K562 (cell line): ENCODE data around the gene DBNDD1. TPM values are rescaled to one million over a fixed set of nuclear protein-coding genes. Genes with fewer than 3 reads are reported as not detected.
A peak's percentile ranks its signal among the peaks of the same experiment; 100 is the strongest.

Experiments
- ATAC-seq: fragments of 200-7000 bp; cut with Tn5 transposase; 3 replicates; pipeline ENCODE4 v1.9.1; 2020; ENCODE audit warnings: moderate library complexity
- BruUV-seq: library from RNA; stranded (reverse); fragments of 400-500 nt; replicated peaks from 2 replicates; lab custom pipeline; 2021; lab: Mats Ljungman, UMichigan
- CTCF ChIA-PET: fragments of 300-600 bp; formaldehyde crosslinking; extraction: SDS; loops from one replicate; lab custom pipeline; 2021; ENCODE audit warnings: low intra/inter-chr PET ratio; lab: Yijun Ruan, JAX
- POLR2A ChIA-PET: fragments of 300-600, 350-650 bp; sonication (Branson Sonifier 250); formaldehyde crosslinking; extraction: SDS; loops from one replicate; lab custom pipeline; 2021; ENCODE audit warnings: antibody characterized with exemption, inconsistent platforms; lab: Yijun Ruan, JAX
- DNase-seq, 4 experiments: peaks; one replicate each; pipeline versions ENCODE4 v3.0.0 to v3.0.0-alpha.2; 2011 to 2018; ENCODE audit warnings: low spot score in 3 of 4, mixed read lengths in 3 of 4; ENCODE audit errors: extremely low read depth in 1 of 4
- FAIRE-seq: peaks from 2 replicates; lab custom pipeline; 2011; peaks lifted over from hg19 to GRCh38; lab: Jason Lieb, UNC
- H2AFZ ChIP-seq: 2 replicates; pipeline ENCODE4 v1.6.0; 2011; ENCODE audit warnings: low read depth, low read length, control low read depth, inconsistent platforms
- H3K27ac ChIP-seq: fragments of 200-600 bp; 3 replicates; pipeline ENCODE4 v1.8.0; 2011; ENCODE audit warnings: low read depth, mild to moderate bottlenecking, control low read depth, inconsistent platforms, low read length, moderate library complexity, mixed read lengths; ENCODE audit errors: extremely low read depth
- H3K27me3 ChIP-seq, 2 experiments: fragments of 300-600 bp in 1 of 2; 2 replicates in 1 of 2; 3 replicates in 1 of 2; pipeline versions ENCODE4 v1.6.0 to v1.8.0; 2011; ENCODE audit warnings: inconsistent platforms in 2 of 2, low read length in 2 of 2, mild to moderate bottlenecking in 1 of 2, mixed read lengths in 1 of 2, moderate library complexity in 1 of 2; ENCODE audit not compliant: control insufficient read depth in 2 of 2, insufficient read depth in 2 of 2
- H3K36me3 ChIP-seq: fragments of 300-600 bp; 3 replicates; pipeline ENCODE4 v1.8.0; 2011; ENCODE audit warnings: mild to moderate bottlenecking, low read length, inconsistent platforms; ENCODE audit not compliant: control insufficient read depth, insufficient read depth
- H3K4me1 ChIP-seq, 2 experiments: fragments of 200-600 bp in 1 of 2; replicated peaks in 1 of 2; 2 replicates in 1 of 2; 3 replicates in 1 of 2; pipeline versions ENCODE4 v1.5.1 to v1.8.0; 2011; ENCODE audit warnings: inconsistent platforms in 2 of 2, low read length in 2 of 2, mild to moderate bottlenecking in 1 of 2, mixed read lengths in 1 of 2, moderate library complexity in 1 of 2; ENCODE audit not compliant: control insufficient read depth in 2 of 2, insufficient read depth in 2 of 2
- H3K4me2 ChIP-seq: 2 replicates; pipeline ENCODE4 v1.6.1; 2011; ENCODE audit warnings: low read length, control low read depth, inconsistent platforms, mixed read lengths; ENCODE audit not compliant: insufficient read depth
- H3K4me3 ChIP-seq: fragments of 200-600 bp; sonication (generic), shearing (Covaris generic); 2 replicates; pipeline ENCODE4 v1.5.1; 2016; ENCODE audit warnings: control low read depth, inconsistent platforms
- H3K79me2 ChIP-seq: fragments of 200-600 bp; 3 replicates; pipeline ENCODE4 v1.8.0; 2011; ENCODE audit warnings: low read length, inconsistent platforms; ENCODE audit not compliant: control insufficient read depth, insufficient read depth
- H3K9ac ChIP-seq, 2 experiments: 2 replicates each; pipeline versions ENCODE4 v1.6.0 to v1.6.1; 2011; ENCODE audit warnings: low read depth in 2 of 2, low read length in 2 of 2, control low read depth in 1 of 2, inconsistent platforms in 1 of 2, mild to moderate bottlenecking in 1 of 2, mixed read lengths in 1 of 2; ENCODE audit not compliant: insufficient read depth in 1 of 2
- H3K9me1 ChIP-seq: one replicate; pipeline ENCODE4 v1.6.0; 2011; ENCODE audit warnings: inconsistent platforms, mild to moderate bottlenecking, low read length, moderate library complexity; ENCODE audit not compliant: control insufficient read depth, insufficient read depth
- H3K9me3 ChIP-seq: replicated peaks from 2 replicates; pipeline ENCODE4 v1.5.1; 2011; ENCODE audit warnings: low read depth, low read length, inconsistent platforms; ENCODE audit not compliant: control insufficient read depth, insufficient read depth
- H4K20me1 ChIP-seq: replicated peaks from 2 replicates; pipeline ENCODE4 v1.6.1; 2011; ENCODE audit warnings: low read length, inconsistent platforms, mixed read lengths; ENCODE audit not compliant: control insufficient read depth, insufficient read depth
- CCNT2 ChIP-seq: IDR thresholded peaks from 2 replicates; pipeline ENCODE4 v1.6.1; 2011; ENCODE audit warnings: borderline replicate concordance, low read depth, mild to moderate bottlenecking, moderate library complexity, mixed read lengths, low read length; ENCODE audit not compliant: insufficient read length; ENCODE audit errors: extremely low read depth
- CEBPB ChIP-seq: fragments of 450-650 bp; IDR thresholded peaks from 2 replicates; pipeline ENCODE4 v1.6.1; 2016; ENCODE audit warnings: missing genetic modification characterization, missing compliant biosample characterization
- EWSR1 ChIP-seq: fragments of 450-650 bp; IDR thresholded peaks from 2 replicates; pipeline ENCODE4 v1.6.1; 2018; ENCODE audit warnings: borderline replicate concordance, mild to moderate bottlenecking, low read depth, moderate library complexity; ENCODE audit not compliant: partially characterized antibody
- HDAC1 ChIP-seq, 2 experiments: fragments of 450-650 bp; IDR thresholded peaks; 2 replicates each; pipeline ENCODE4 v1.6.1; 2016 to 2017; ENCODE audit warnings: inconsistent platforms in 1 of 2, mild to moderate bottlenecking in 1 of 2, moderate library complexity in 1 of 2
- POU5F1 ChIP-seq: fragments of 150-350 bp; IDR thresholded peaks from 2 replicates; pipeline ENCODE4 v1.6.1; 2014; ENCODE audit warnings: borderline replicate concordance, low read length, low read depth, mild to moderate bottlenecking; ENCODE audit not compliant: partially characterized antibody
- RBM17 ChIP-seq: fragments of 200-400 bp; formaldehyde crosslinking; IDR thresholded peaks from 2 replicates; pipeline ENCODE4 v1.6.1; 2017; ENCODE audit warnings: low read depth, mild to moderate bottlenecking, low read length, borderline replicate concordance
- SNIP1 ChIP-seq: fragments of 450-650 bp; IDR thresholded peaks from 2 replicates; pipeline ENCODE4 v1.7.1; 2017; ENCODE audit warnings: low read depth, mild to moderate bottlenecking
- SP1 ChIP-seq: sonication (generic); formaldehyde crosslinking; IDR thresholded peaks from 2 replicates; pipeline ENCODE4 v1.8.1; 2022; ENCODE audit warnings: mild to moderate bottlenecking, missing genetic modification reagents
- ZNF586 ChIP-seq: fragments of 450-650 bp; formaldehyde crosslinking; conservative IDR thresholded peaks from 2 replicates; pipeline ENCODE4 v1.4.0; 2020; ENCODE audit warnings: mild to moderate bottlenecking, moderate library complexity
- WGBS: fragments of 100-300 bp; shearing (Covaris generic); methylation state at CpG from one replicate; pipeline ENCODE4 v1.1.6; 2016; ENCODE audit warnings: low coverage, mixed read lengths; ENCODE audit not compliant: insufficient coverage; ENCODE audit errors: missing lambda C conversion rate; 5-methylcytosine and 5-hydroxymethylcytosine counted together
- in situ Hi-C: fragments of 300-500 bp; cut with MboI; formaldehyde crosslinking; loops from 4 replicates; pipeline ENCODE4 v1.15.0; 2018; ENCODE audit warnings: inconsistent platforms, mixed read lengths
- intact Hi-C: fragments of 100-400 bp; cut with micrococcal nuclease; formaldehyde crosslinking; loops from 2 replicates; pipeline ENCODE4 v1.14.2; 2022
- polyA plus RNA-seq, 8 experiments: library from polyadenylated mRNA; depleted of rRNA in 4 of 8; stranded (reverse) in 5 of 8; unstranded in 3 of 8; fragments of >200 nt; fragmentation: Nextera tagmentation in 2 of 8; fragmentation: Illumina TruSeq in 1 of 8; extraction: Ambion mirVana in 2 of 8; extraction: Trizol in 1 of 8; gene quantifications; 2 replicates each; pipeline versions ENCODE4 v1.2.1 to v1.2.3, GENCODE V29; 2011 to 2014; ENCODE audit warnings: inconsistent platforms in 1 of 8, missing spikeins in 1 of 8
- total RNA-seq, 7 experiments: library from RNA; depleted of rRNA in 6 of 7; stranded (reverse); fragments of >200 nt in 6 of 7; fragmentation: Illumina TruSeq in 2 of 7; extraction: Trizol in 2 of 7; gene quantifications; 2 replicates each; pipeline versions ENCODE4 v1.2.1 to v1.2.3, GENCODE V29; 2011 to 2021; ENCODE audit warnings: low replicate concordance in 1 of 7

DBNDD1 gene
- total and polyA plus RNA-seq, 9 of the 15 experiments (the other 6 are each of a cell fraction or from before 2014, with no cell fraction given): 0.55 to 13.0 (median 5.8) TPM

DNA sequence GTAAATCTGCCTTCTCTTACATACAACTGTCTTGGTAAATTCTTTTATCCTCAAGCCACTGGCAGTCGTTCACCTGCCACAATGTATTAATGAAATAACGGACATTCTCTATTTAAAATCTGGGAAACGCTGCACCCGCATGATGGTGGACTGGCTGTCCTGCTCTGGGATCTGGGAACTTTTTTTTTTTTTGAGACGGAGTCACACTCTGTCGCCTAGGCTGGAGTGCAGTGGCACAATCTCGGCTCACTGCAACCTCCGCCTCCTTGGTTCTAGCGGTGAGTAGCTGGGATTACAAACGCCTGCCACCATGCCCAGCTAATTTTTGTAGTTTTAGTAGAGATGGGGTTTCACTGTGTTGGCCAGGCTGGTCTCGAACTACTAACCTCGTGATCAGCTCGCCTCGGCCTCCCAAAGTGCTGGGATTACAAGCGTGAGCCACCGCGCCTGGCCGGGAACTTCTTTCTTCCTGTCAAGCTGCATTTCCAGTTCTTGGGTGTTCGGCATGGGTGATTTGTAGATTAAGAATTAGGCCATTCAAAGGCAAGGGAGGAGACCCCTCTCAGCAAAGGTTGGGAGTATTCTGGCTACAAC, 29.6 kb upstream of the DBNDD1 start (continued):
- TF ChIP-seq POU5F1 (no peak), CCNT2 (no peak), ZNF586 (CRISPR knock-in tag) (no peak), EWSR1 (no peak), SNIP1 (no peak)
- TF ChIP-seq, all 486 proteins: peak for 0

DNA sequence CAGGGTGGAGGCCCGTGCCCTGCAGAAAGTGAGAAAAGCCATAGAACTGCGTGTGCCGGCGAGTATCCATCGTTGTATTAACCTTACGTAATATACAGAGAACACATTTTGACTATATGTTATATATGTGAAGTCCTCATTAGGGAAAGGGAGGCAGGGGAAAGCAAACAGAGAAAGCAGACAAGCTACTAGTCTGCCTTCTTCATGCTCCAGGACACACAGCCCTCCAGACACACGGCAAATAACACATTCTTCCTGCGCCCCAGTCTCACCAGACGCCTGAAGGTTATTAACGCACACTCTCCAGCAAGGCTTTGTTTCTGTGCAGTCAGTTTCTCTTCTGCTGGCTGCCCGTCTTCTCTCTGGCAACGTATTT, 29.1 kb upstream of the DBNDD1 start:
- no TSS peak for BruUV-seq
- H3K36me3 ChIP-seq: peaks cover 7% of the 10 kb centered on the region; the same call in 2 of the 3 replicates

More for the DNA sequence above, 29.1 kb upstream of the DBNDD1 start:
- WGBS: 76% methylated on average over 11 of the region's 12 CpGs
- H3K4me2 ChIP-seq: no peak overlapping the region
- TF ChIP-seq RBM17: no peak
- 0 out of 2 replicates have a peak, but pooled peaks have one; percentile 36 for TF ChIP-seq CEBPB (tag)
- 0 out of 2 replicates have a peak, but pooled peaks have one; percentile 14 for TF ChIP-seq SP1 (CRISPR knock-in tag)
- no peak for TF ChIP-seq HDAC1 (IDR thresholded peaks at IDR 0.05)
- FAIRE-seq (no peak), ATAC-seq (no peak), DNase-seq (no peak)
- no peaks in the 10 kb centered on the region for H3K9me3 ChIP-seq
- H3K9me1 ChIP-seq: no peaks in the 10 kb centered on the region
- H3K27me3 ChIP-seq: no peaks in the 10 kb centered on the region
- H4K20me1 ChIP-seq: no peaks in the 10 kb centered on the region
- H3K4me3 ChIP-seq: no peak overlapping the region
- H2AFZ ChIP-seq: peak overlapping the region; percentile 57; the same call in 1 of the 2 replicates
- H3K9ac ChIP-seq: peak overlapping the region in 1 of 2 experiments; percentile 14; a peak in 1 of 4 replicates
- ChIA-PET POLR2A (interaction anchor here (1.3 kb wide), 1 partner anchor 10 kb away, joined by 3 read pairs; no protein-coding TSS in a partner anchor), CTCF (no interaction called here)
- peaks cover 18 to 35% of the 10 kb centered on the region in 2 experiments; a peak in 3 of 5 replicates for H3K4me1 ChIP-seq
- in situ Hi-C loops (no loop called here), intact Hi-C loops (no loop called here)
- H3K27ac ChIP-seq: no peak overlapping the region
- H3K79me2 ChIP-seq: no peaks in the 10 kb centered on the region; the same call in 2 of the 3 replicates
